HFFc6 (cell line): Measurements from ENCODE around the gene SLC16A5. TPM values are rescaled to one million over a fixed set of nuclear protein-coding genes. Genes with fewer than 3 reads are reported as not detected.

ENCODE experiments used
- DNase-seq: peaks from one replicate; pipeline ENCODE4 v3.0.0-alpha.2; 2018
- H3K27ac Mint-ChIP-seq: 2 replicates; pipeline ENCODE4 v1.8.0; 2020; ENCODE audit warnings: mild to moderate bottlenecking, mixed read lengths
- H3K27me3 Mint-ChIP-seq: 2 replicates; pipeline ENCODE4 v1.8.0; 2021; ENCODE audit warnings: mild to moderate bottlenecking, moderate library complexity, mixed read lengths; ENCODE audit not compliant: insufficient read depth
- H3K36me3 Mint-ChIP-seq: 2 replicates; pipeline ENCODE4 v1.8.0; 2021; ENCODE audit warnings: low read depth, mixed read lengths
- H3K4me1 Mint-ChIP-seq: 2 replicates; pipeline ENCODE4 v1.8.0; 2020; ENCODE audit warnings: low read depth, mixed read lengths
- H3K4me3 Mint-ChIP-seq: 2 replicates; pipeline ENCODE4 v1.8.0; 2020; ENCODE audit warnings: mild to moderate bottlenecking, moderate library complexity, mixed read lengths
- H3K9me3 Mint-ChIP-seq: 2 replicates; pipeline ENCODE4 v1.8.0; 2020; ENCODE audit warnings: mild to moderate bottlenecking, mixed read lengths
- CTCF ChIP-seq: fragments of 200-600 bp; sonication (generic); IDR thresholded peaks from 2 replicates; pipeline ENCODE4 v1.5.0; 2021; ENCODE audit warnings: antibody characterized with exemption, mild to moderate bottlenecking
- total RNA-seq, 6 experiments: library from RNA; stranded (reverse); fragmentation: NEBNext Ultra II Directional; extraction: Animal tissue kit (Norgen Biotek cat#: 25700); gene quantifications; 2 replicates in 1 of 6; 3 replicates in 5 of 6; pipeline ENCODE4 v1.2.3, GENCODE V29; 2021

SLC16A5 gene
- total RNA-seq, 6 experiments from 2014 or later, result 13.9 to 25.0 (median 21.1) TPM

- Mint-ChIP-seq H3K4me1 (peaks cover 65% of the 10 kb centered on the region), H3K4me3 (peak overlapping the region; percentile 85)
Observed at GRCh38 chr17:75086496-75087181, 1.1 kb upstream of the SLC16A5 start.

GRCh38 chr17:75087182-75087557 is 584 bp upstream of the SLC16A5 start:
- no peak for TF ChIP-seq CTCF
- Mint-ChIP-seq H3K9me3 (no peaks in the 10 kb centered on the region), H3K27ac (peak overlapping the region; percentile 89), H3K4me3 (peak overlapping the region; percentile 85), H3K27me3 (no peaks in the 10 kb centered on the region; the same call in 1 of the 2 replicates), H3K36me3 (no peaks in the 10 kb centered on the region), H3K4me1 (peaks cover 69% of the 10 kb centered on the region)
- no peak for DNase-seq

More at GRCh38 chr17:75086496-75087181, 1.1 kb upstream of the SLC16A5 start:
- no peaks in the 10 kb centered on the region; the same call in none of the 2 replicates for H3K27me3 Mint-ChIP-seq
- DNase-seq, result no peak
- H3K27ac Mint-ChIP-seq, result peak overlapping the region; percentile 89
- no peaks in the 10 kb centered on the region for H3K36me3 Mint-ChIP-seq
- no peak for TF ChIP-seq CTCF
- no peaks in the 10 kb centered on the region for H3K9me3 Mint-ChIP-seq

- H3K4me1 Mint-ChIP-seq, result peaks cover 76% of the 10 kb centered on the region
- peak overlapping the region; percentile 90 for H3K4me3 Mint-ChIP-seq
- peak; percentile 38 for DNase-seq
- H3K27me3 Mint-ChIP-seq, result no peaks in the 10 kb centered on the region
- TF ChIP-seq CTCF, result no peak
- H3K36me3 Mint-ChIP-seq, result no peaks in the 10 kb centered on the region
- no peaks in the 10 kb centered on the region for H3K9me3 Mint-ChIP-seq
- H3K27ac Mint-ChIP-seq, result peak overlapping the region; percentile 94
Observed at GRCh38 chr17:75088465-75089417, 987 bp downstream of the SLC16A5 start.

GRCh38 chr17:75090871-75091854 is 3.4 kb downstream of the SLC16A5 start:
- Mint-ChIP-seq H3K4me1 (peaks cover 68% of the 10 kb centered on the region), H3K9me3 (no peaks in the 10 kb centered on the region), H3K27ac (peak overlapping the region; percentile 31; the same call in 1 of the 2 replicates), H3K4me3 (peak overlapping the region; percentile 59), H3K36me3 (no peaks in the 10 kb centered on the region), H3K27me3 (no peaks in the 10 kb centered on the region)
- DNase-seq, result no peak
- TF ChIP-seq CTCF, result no peak

- no peaks in the 10 kb centered on the region for H3K27me3 Mint-ChIP-seq
- H3K9me3 Mint-ChIP-seq, result no peaks in the 10 kb centered on the region
- no peaks in the 10 kb centered on the region for H3K36me3 Mint-ChIP-seq
- H3K27ac Mint-ChIP-seq, result no peak overlapping the region
- H3K4me1 Mint-ChIP-seq, result peaks cover 63% of the 10 kb centered on the region
- DNase-seq, result no peak
- no peak for TF ChIP-seq CTCF
- peak overlapping the region; percentile 59; the same call in 1 of the 2 replicates for H3K4me3 Mint-ChIP-seq
Observed at GRCh38 chr17:75091855-75092327, 4.1 kb downstream of the SLC16A5 start.
